A549 (cell line): ENCODE results near the gene VSNL1.

Source experiments
- EP300 ChIP-seq, 2 experiments: fragments of >200 bp; sonication (Bioruptor Twin); formaldehyde crosslinking; IDR thresholded peaks; 2 replicates in 1 of 2; 3 replicates in 1 of 2; pipeline ENCODE4 v1.6.1; 2016 to 2017
- MAX ChIP-seq: IDR thresholded peaks from 2 replicates; pipeline ENCODE4 v1.6.1; 2012
- PHF8 ChIP-seq: fragments of 200-600 bp; sonication (generic); IDR thresholded peaks from 2 replicates; pipeline ENCODE4 v1.6.1; 2016; ENCODE audit warnings: low read depth, mild to moderate bottlenecking, antibody characterized with exemption, moderate library complexity, borderline replicate concordance
- POLR2A ChIP-seq: IDR thresholded peaks from 2 replicates; pipeline ENCODE4 v1.6.1; 2012; ENCODE audit warnings: mild to moderate bottlenecking, low read length
- SMC3 ChIP-seq: fragments of >200 bp; sonication (Bioruptor Twin); formaldehyde crosslinking; IDR thresholded peaks from 3 replicates; pipeline ENCODE4 v1.6.1; 2018; ENCODE audit warnings: inconsistent platforms
- SREBF2 ChIP-seq: fragments of 450-650 bp; IDR thresholded peaks from 2 replicates; pipeline ENCODE4 v1.6.1; 2014; ENCODE audit warnings: mild to moderate bottlenecking, moderate library complexity
- TF ChIP-seq, protein P1 (sequence below): fragments of >200 bp; sonication (Bioruptor Twin); formaldehyde crosslinking; IDR thresholded peaks from 3 replicates; pipeline ENCODE4 v1.5.1; 2016
- TF ChIP-seq, protein P2 (sequence below): fragments of 150-350 bp; IDR thresholded peaks from 2 replicates; pipeline ENCODE4 v1.6.1; 2014; ENCODE audit warnings: low read depth, mild to moderate bottlenecking, low read length

DNA sequence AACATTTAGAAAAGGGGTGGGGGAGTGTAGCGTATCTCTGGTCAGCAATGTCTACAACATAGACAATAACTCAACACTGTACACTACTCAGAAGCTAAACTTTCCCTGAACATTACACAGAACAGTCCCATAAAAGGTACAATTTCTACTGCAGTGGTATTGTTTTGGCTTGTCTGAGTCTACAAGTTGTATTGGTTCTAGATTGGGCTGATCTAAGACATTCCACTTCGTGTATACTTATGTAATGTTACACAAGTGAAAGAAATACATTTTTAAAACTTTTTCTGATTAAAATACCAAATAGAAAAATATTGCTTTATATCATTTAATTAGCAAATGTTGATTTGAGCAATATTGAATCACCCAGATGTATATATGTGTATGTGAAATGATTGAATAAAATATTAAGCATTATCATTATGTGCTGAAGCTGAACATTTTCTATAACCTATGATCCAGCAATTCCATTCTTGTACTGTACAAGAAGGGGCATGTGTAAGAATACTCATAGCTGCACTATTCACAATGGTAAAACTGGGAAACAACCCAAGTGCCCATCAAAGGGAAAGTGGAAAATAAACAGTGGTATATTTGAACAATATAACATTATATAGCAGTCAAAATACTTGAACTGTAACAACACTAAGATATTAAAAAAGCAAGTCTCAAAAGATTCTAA, 52.4 kb downstream of the VSNL1 start:
- TF ChIP-seq, protein P1, sequence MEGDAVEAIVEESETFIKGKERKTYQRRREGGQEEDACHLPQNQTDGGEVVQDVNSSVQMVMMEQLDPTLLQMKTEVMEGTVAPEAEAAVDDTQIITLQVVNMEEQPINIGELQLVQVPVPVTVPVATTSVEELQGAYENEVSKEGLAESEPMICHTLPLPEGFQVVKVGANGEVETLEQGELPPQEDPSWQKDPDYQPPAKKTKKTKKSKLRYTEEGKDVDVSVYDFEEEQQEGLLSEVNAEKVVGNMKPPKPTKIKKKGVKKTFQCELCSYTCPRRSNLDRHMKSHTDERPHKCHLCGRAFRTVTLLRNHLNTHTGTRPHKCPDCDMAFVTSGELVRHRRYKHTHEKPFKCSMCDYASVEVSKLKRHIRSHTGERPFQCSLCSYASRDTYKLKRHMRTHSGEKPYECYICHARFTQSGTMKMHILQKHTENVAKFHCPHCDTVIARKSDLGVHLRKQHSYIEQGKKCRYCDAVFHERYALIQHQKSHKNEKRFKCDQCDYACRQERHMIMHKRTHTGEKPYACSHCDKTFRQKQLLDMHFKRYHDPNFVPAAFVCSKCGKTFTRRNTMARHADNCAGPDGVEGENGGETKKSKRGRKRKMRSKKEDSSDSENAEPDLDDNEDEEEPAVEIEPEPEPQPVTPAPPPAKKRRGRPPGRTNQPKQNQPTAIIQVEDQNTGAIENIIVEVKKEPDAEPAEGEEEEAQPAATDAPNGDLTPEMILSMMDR = no peak
- TF ChIP-seq, protein P2, sequence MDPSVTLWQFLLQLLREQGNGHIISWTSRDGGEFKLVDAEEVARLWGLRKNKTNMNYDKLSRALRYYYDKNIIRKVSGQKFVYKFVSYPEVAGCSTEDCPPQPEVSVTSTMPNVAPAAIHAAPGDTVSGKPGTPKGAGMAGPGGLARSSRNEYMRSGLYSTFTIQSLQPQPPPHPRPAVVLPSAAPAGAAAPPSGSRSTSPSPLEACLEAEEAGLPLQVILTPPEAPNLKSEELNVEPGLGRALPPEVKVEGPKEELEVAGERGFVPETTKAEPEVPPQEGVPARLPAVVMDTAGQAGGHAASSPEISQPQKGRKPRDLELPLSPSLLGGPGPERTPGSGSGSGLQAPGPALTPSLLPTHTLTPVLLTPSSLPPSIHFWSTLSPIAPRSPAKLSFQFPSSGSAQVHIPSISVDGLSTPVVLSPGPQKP = no peak
- TF ChIP-seq POLR2A (no peak), SMC3 (no peak), MAX (no peak), PHF8 (no peak), EP300 (IDR thresholded peaks at IDR 0.05) (no peak), SREBF2 (no peak)
